Activated CD4-positive, alpha-beta T cell treated with anti-CD3 and anti-CD28 coated beads, Interleukin-2, amount 10 ng/mL, durations not matched to agents 7 days and 5 days (primary cell): ENCODE data around the gene CRAMP1. TPM values are rescaled to one million over a fixed set of nuclear protein-coding genes. Genes with fewer than 3 reads are reported as not detected.

Experiments used
- CTCF ChIA-PET: fragments of 350-600 bp; sonication (Branson Sonifier 250); formaldehyde crosslinking; loops from one replicate; lab custom pipeline; 2021; ENCODE audit warnings: antibody characterized with exemption; lab: Charles Lee
- POLR2A ChIA-PET: fragments of 350-600 bp; sonication (Branson Sonifier 250); formaldehyde crosslinking; loops from one replicate; lab custom pipeline; 2021; ENCODE audit warnings: antibody characterized with exemption; lab: Charles Lee
- DNase-seq: peaks from one replicate; pipeline ENCODE4 v3.0.0-alpha.2; 2020
- H3K27ac Mint-ChIP-seq: one replicate; pipeline ENCODE4 v1.8.0; 2021; ENCODE audit warnings: mild to moderate bottlenecking, moderate library complexity, mixed read lengths
- H3K27me3 Mint-ChIP-seq: one replicate; pipeline ENCODE4 v1.8.0; 2021; ENCODE audit warnings: mixed read lengths
- H3K36me3 Mint-ChIP-seq: one replicate; pipeline ENCODE4 v1.8.0; 2021; ENCODE audit warnings: low read depth, mixed read lengths
- H3K4me1 Mint-ChIP-seq: one replicate; pipeline ENCODE4 v1.8.0; 2021; ENCODE audit warnings: mixed read lengths
- H3K4me3 Mint-ChIP-seq: one replicate; pipeline ENCODE4 v1.8.0; 2021; ENCODE audit warnings: mild to moderate bottlenecking, moderate library complexity, mixed read lengths
- H3K9me3 Mint-ChIP-seq: one replicate; pipeline ENCODE4 v1.8.0; 2021; ENCODE audit warnings: mixed read lengths
- total RNA-seq, 2 experiments: library from RNA; stranded (reverse); gene quantifications; one replicate each; pipeline ENCODE4 v1.2.3, GENCODE V29; 2021

Gene CRAMP1
- total RNA-seq, 2 experiments from 2014 or later, result 25.6 to 27.4 TPM

DNA sequence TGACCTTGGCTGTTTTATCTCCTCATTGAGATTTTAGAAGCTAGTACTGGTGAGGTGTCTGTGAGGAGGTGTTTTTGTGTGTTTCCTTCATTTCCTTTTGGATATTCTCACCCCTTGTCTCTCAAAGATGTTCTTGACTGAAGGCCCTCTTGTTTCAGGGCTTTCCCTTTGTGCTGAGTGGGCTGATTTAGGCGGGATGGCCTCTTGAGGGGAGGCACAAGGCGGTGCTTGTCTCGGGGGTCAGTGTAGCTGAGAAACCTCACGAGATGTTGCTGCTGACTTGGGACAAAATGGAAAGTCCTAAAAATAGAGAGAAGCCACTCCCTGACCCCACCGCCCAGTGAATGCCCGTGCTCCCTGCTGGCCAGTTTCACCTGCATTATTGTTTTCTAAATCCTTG, 14.2 kb downstream of the CRAMP1 start:
- DNase-seq, result no peak
- ChIA-PET CTCF (no interaction called here), POLR2A (no interaction called here)
- no peak overlapping the region for H3K4me3 Mint-ChIP-seq
- no peak overlapping the region for H3K27ac Mint-ChIP-seq
- no peaks in the 10 kb centered on the region for H3K4me1 Mint-ChIP-seq
- peaks cover 4% of the 10 kb centered on the region for H3K36me3 Mint-ChIP-seq
- no peaks in the 10 kb centered on the region for H3K9me3 Mint-ChIP-seq
- no peaks in the 10 kb centered on the region for H3K27me3 Mint-ChIP-seq

DNA sequence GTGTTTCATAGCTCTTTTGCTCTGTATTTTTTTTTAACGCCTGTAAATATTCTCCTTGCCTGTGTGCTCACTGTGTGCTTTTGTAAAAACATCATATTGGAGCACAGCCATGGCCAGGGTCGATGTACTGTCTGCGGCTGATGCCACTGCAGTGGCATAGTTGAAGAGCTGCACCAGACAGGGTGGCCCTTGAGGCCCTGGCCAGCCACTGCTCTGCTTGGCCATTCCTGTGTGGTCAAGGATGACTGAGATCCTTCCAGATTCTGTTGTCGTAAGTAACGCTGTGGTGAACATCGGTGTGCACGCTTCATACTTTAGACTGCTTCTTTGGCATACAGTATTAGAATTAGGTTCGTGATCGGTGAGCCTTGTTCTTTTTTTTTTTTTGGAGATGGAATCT, 14.6 kb downstream of the CRAMP1 start:
- Mint-ChIP-seq H3K4me1 (no peaks in the 10 kb centered on the region), H3K9me3 (no peaks in the 10 kb centered on the region), H3K4me3 (no peak overlapping the region), H3K27ac (no peak overlapping the region), H3K27me3 (no peaks in the 10 kb centered on the region), H3K36me3 (peaks cover 4% of the 10 kb centered on the region)
- CTCF ChIA-PET, result no interaction called here
- POLR2A ChIA-PET, result no interaction called here
- no peak for DNase-seq

DNA sequence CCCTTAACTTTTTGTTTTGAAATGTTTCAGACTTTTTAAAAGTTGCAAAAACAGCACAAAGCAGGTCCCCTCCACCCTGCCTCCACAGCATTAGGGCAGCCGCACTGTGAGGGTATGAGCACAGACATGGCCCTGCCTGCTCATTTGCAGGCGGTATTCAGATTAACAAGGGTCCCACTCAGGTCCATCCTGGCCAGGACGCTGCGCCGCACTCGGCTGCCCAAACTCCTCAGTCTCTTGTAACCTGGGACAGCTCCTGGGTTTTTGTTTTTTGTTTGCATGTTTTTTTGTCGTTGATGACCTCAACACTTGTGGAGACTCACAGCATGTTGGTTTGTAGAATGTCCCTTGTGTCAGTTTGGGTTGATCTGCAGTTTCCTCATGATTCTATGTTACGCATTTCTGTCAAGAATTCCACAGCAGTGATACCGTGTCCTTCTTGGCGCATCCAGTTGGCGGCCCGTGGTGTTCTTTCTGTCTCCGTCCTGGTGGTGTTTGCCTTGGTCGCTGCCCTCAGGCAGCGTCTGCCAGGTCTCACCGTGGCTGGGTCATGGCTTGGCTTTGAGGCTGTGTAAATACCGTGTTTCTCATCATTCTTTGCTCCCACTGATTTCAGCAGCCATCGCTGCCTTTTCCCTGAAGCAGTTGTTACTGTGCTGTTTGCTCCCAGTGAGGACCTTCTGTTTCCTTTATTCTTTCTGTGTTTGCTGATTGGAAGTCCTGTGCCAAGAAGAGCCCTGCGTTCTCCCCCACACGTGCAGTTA, 18.5 kb downstream of the CRAMP1 start:
- DNase-seq, result no peak
- Mint-ChIP-seq H3K27me3 (no peaks in the 10 kb centered on the region), H3K9me3 (no peaks in the 10 kb centered on the region), H3K4me1 (no peaks in the 10 kb centered on the region), H3K36me3 (peaks cover 19% of the 10 kb centered on the region), H3K4me3 (no peak overlapping the region), H3K27ac (no peak overlapping the region)
- POLR2A ChIA-PET, result no interaction called here
- CTCF ChIA-PET, result interaction anchor here (0.9 to 1.1 kb wide), 2 partner anchors 17 to 75 kb away, joined by 3 read pairs; partner anchors contain the start of gene MAPK8IP3

DNA sequence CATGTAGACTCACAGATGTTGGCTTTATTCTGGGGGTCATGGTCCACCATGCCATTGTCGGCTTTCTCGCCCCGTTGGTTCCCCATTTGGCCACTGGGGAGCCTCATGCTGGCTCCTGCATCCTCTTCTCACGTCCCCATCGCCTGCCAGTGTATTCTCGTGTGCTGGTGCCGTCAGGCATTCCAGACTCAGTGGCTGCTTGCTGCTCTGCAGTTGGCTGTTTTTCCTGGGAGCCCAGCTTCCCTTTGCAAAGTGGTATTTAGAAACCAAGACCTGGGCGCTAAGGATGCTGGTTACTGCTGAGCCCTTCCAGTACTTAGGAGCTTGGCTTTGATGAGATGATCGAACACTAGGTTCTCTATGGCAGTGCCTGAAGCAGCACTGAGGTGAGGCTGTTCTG, 19.1 kb downstream of the CRAMP1 start:
- H3K27me3 Mint-ChIP-seq, result no peaks in the 10 kb centered on the region
- ChIA-PET POLR2A (no interaction called here), CTCF (interaction anchor here (0.9 to 1.1 kb wide), 2 partner anchors 16 to 75 kb away, joined by 3 read pairs; partner anchors contain the start of gene MAPK8IP3)
- DNase-seq, result no peak
- H3K27ac Mint-ChIP-seq, result no peak overlapping the region
- no peak overlapping the region for H3K4me3 Mint-ChIP-seq
- no peaks in the 10 kb centered on the region for H3K9me3 Mint-ChIP-seq
- no peaks in the 10 kb centered on the region for H3K4me1 Mint-ChIP-seq
- peaks cover 19% of the 10 kb centered on the region for H3K36me3 Mint-ChIP-seq

DNA sequence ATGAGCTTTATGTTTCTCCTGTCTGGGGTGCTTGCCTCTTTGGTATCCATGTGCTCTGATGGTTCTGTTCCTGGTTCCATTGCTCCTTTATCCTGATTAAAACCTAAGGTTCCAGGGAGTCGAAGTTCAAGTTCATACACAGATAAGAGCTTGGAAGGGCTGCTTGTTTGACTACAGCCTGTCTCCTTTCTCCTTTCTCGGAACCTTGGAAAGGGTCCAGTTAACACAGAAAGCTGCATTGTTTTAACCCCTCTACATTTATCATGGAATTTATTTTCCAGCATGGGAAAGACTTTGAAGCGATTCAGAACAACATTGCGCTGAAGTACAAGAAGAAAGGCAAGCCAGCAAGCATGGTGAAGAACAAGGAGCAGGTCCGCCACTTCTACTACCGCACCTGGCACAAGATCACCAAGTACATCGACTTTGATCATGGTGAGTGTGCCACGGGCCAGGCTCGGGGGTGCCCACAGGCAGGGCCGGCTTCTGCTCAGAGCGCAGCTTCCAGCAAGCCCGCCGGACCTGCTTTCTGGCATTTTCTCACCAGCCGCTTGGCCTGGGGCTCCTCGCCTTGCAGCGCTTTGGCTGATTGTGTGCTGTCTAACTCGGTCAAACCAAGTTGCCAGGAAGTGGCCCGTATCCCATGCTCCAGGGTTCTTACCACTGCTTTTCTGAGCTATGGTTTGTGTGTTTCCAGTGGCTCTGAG, 19.9 kb downstream of the CRAMP1 start:
- H3K4me3 Mint-ChIP-seq, result no peak overlapping the region
- POLR2A ChIA-PET, result no interaction called here

DNA sequence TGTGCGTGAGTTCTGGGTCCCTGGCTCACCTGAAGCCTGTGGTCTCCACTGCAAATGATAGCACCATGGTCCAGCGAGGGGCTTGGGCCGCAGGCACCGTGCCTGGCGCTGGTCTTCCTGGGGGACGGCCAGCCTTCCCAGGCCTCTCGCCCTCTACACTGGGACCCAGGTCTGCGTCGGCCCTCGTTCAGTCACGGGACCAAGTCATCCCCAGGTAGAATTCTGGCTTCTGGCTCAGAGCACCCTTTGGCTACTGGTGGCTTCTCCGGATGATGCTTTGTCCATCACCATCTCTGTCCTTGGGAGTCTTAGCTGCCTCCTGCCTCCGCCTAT, 20.4 kb downstream of the CRAMP1 start:
- no peaks in the 10 kb centered on the region for H3K9me3 Mint-ChIP-seq
- H3K4me3 Mint-ChIP-seq, result no peak overlapping the region
- ChIA-PET POLR2A (no interaction called here), CTCF (no interaction called here)
- H3K27me3 Mint-ChIP-seq, result no peaks in the 10 kb centered on the region
- no peaks in the 10 kb centered on the region for H3K4me1 Mint-ChIP-seq
- no peak overlapping the region for H3K27ac Mint-ChIP-seq
- H3K36me3 Mint-ChIP-seq, result peaks cover 17% of the 10 kb centered on the region
- DNase-seq, result no peak

More for the DNA sequence above, 19.9 kb downstream of the CRAMP1 start:
- DNase-seq, result no peak
- Mint-ChIP-seq H3K36me3 (peaks cover 19% of the 10 kb centered on the region), H3K27ac (no peak overlapping the region), H3K4me1 (no peaks in the 10 kb centered on the region), H3K27me3 (no peaks in the 10 kb centered on the region), H3K9me3 (no peaks in the 10 kb centered on the region)
- CTCF ChIA-PET, result interaction anchor here (0.9 to 1.1 kb wide), 2 partner anchors 15 to 74 kb away, joined by 3 read pairs; partner anchors contain the start of gene MAPK8IP3

DNA sequence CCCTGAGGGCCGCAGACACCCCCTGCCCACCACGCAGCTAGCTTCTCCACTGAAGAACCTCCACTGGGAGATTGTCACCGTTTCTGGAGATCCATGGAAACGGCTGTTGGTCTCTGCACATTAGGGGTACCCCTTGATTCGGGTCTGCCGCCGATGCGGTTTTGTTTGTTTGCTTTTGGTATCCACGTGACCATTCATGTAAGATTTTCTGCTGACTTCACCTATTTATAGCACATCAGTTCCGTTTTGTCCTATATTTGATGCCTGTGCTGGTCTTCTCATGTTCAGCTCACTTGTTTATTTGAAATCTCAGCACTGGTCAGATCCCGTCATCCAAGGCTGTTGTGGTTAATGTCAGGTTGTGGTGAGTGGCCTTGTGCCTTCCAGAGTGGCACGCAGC, 21.1 kb downstream of the CRAMP1 start:
- POLR2A ChIA-PET, result no interaction called here
- Mint-ChIP-seq H3K36me3 (peaks cover 19% of the 10 kb centered on the region), H3K4me1 (no peaks in the 10 kb centered on the region), H3K27me3 (no peaks in the 10 kb centered on the region), H3K9me3 (no peaks in the 10 kb centered on the region), H3K27ac (no peak overlapping the region), H3K4me3 (no peak overlapping the region)
- CTCF ChIA-PET, result interaction anchor here (0.5 kb wide), 1 partner anchor 216 kb away, joined by 3 read pairs; no protein-coding TSS in a partner anchor
- DNase-seq, result no peak

DNA sequence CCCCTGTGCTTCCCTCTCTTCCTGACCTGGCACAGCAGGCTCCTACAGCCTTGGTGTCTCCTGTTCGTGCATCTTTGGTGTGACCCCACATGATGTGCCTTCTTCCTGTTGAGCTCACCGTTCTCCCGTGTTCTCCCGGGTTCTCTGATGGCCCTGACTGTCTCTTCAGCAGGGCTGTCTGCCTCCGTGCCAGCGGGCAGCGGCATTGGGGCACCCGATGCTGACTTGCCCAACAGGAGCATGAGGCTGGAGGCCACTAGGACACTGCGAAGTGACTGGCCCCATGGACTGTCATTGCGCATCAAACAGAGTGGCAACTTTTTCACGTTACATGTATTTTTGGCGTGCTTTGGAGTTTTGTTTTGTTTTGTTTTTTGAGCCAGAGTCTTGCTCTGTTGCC, 22.4 kb downstream of the CRAMP1 start:
- ChIA-PET CTCF (interaction anchor here (1.2 kb wide), 1 partner anchor 20 kb away, joined by 3 read pairs; no protein-coding TSS in a partner anchor), POLR2A (interaction anchor here (0.6 kb wide), 1 partner anchor 12 kb away, joined by 5 read pairs; no protein-coding TSS in a partner anchor)
- H3K27ac Mint-ChIP-seq, result no peak overlapping the region

DNA sequence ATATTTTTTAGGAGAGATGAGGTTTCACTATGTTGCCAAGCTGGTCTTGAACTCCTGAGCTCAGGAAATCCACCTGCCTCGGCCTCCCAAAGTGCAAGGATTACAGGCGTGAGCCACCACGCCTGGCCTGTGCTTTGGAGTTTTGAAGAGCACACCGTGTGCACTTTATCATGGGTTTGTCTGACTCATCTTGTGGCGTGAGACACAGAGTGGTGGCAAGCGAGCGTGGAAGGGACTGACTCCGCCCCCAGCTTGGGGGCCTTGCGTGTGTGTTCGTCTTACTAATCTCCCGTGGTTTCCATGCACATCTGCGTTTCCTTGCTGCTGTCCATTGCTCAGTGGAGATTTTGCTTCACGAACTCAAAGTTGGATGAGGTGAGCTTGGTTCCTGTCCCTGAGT, 22.9 kb downstream of the CRAMP1 start:
- ChIA-PET CTCF (interaction anchor here (0.9 to 1.2 kb wide), 2 partner anchors 19 to 70 kb away, joined by 3 read pairs; no protein-coding TSS in a partner anchor), POLR2A (no interaction called here)
- no peaks in the 10 kb centered on the region for H3K27me3 Mint-ChIP-seq
- no peaks in the 10 kb centered on the region for H3K9me3 Mint-ChIP-seq
- no peak overlapping the region for H3K27ac Mint-ChIP-seq
- no peak overlapping the region for H3K4me3 Mint-ChIP-seq
- no peaks in the 10 kb centered on the region for H3K4me1 Mint-ChIP-seq
- H3K36me3 Mint-ChIP-seq, result peaks cover 25% of the 10 kb centered on the region
- no peak for DNase-seq

More for the DNA sequence above, 22.4 kb downstream of the CRAMP1 start:
- Mint-ChIP-seq H3K27me3 (no peaks in the 10 kb centered on the region), H3K4me1 (no peaks in the 10 kb centered on the region), H3K36me3 (peaks cover 24% of the 10 kb centered on the region), H3K4me3 (no peak overlapping the region), H3K9me3 (no peaks in the 10 kb centered on the region)
- no peak for DNase-seq

DNA sequence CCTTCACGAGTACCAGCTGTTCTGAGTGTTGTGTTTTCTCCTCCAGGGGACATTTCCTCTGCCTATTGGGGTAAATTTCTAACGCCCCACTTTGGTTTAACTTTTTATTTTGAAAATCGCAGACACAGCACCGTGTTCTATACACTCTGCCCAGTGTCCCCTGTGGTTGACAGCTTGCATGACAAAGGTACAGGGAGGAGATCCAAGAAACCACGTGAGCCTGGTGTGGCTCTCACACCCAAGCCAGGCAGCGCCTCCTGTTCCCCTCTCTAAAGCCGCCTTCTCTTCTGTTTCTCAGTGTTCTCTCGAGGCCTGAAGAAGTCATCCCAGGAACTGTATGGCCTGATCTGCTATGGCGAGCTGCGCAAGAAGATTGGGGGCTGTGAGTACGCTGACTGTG, 25.4 kb downstream of the CRAMP1 start:
- H3K4me1 Mint-ChIP-seq, result no peaks in the 10 kb centered on the region
- H3K27ac Mint-ChIP-seq, result no peak overlapping the region
- ChIA-PET POLR2A (no interaction called here), CTCF (no interaction called here)
- peaks cover 35% of the 10 kb centered on the region for H3K36me3 Mint-ChIP-seq
- no peaks in the 10 kb centered on the region for H3K9me3 Mint-ChIP-seq
- no peak for DNase-seq
- no peak overlapping the region for H3K4me3 Mint-ChIP-seq
- H3K27me3 Mint-ChIP-seq, result no peaks in the 10 kb centered on the region

DNA sequence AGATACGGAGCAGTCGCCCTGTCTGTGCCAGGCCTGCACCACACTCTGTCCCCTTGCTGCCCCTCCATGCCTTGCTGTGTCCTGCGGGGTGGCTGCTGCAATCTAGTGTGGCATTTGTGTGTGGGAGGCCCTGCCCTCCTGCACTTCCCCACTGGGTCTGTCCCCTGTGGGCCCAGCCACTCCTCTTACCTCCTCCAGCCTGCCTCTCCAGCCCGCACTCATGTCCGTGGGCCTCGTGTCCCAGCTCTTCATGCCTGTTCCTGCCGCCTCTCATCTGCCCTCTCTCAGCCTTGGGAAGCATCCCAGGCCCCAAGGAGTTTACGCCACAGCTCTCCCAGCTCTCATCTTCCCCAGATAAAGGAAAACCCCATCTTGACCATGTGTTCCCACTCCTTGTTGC, 26.6 kb downstream of the CRAMP1 start:
- no peaks in the 10 kb centered on the region for H3K9me3 Mint-ChIP-seq
- CTCF ChIA-PET, result no interaction called here
- no peak overlapping the region for H3K4me3 Mint-ChIP-seq
- H3K27ac Mint-ChIP-seq, result no peak overlapping the region
- no peaks in the 10 kb centered on the region for H3K4me1 Mint-ChIP-seq
- H3K36me3 Mint-ChIP-seq, result peaks cover 34% of the 10 kb centered on the region
- POLR2A ChIA-PET, result no interaction called here
- DNase-seq, result no peak
- H3K27me3 Mint-ChIP-seq, result no peaks in the 10 kb centered on the region

DNA sequence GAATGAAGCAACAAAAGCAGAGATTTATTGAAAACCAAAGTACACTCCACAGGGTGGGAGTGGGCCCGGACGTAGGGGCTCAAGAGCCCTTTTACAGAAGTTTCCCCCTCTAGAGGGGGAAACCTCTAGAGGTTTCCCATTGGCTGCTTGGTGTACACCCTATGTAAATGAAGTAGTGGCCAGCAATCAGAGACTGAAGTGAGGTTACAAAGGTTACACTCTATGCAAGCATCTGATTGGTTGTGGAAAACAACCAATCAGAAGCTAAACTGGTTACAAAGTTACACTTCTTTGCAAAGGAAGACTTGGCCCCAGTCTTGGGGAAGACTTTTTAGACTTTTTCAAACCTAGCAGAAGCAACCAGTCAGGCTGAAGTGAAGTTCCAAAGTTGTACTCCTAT, 27.1 kb downstream of the CRAMP1 start:
- ChIA-PET CTCF (no interaction called here), POLR2A (no interaction called here)
- DNase-seq, result no peak
- Mint-ChIP-seq H3K4me3 (no peak overlapping the region), H3K27me3 (no peaks in the 10 kb centered on the region), H3K27ac (no peak overlapping the region), H3K9me3 (no peaks in the 10 kb centered on the region), H3K4me1 (peaks cover 1% of the 10 kb centered on the region), H3K36me3 (peaks cover 31% of the 10 kb centered on the region)

DNA sequence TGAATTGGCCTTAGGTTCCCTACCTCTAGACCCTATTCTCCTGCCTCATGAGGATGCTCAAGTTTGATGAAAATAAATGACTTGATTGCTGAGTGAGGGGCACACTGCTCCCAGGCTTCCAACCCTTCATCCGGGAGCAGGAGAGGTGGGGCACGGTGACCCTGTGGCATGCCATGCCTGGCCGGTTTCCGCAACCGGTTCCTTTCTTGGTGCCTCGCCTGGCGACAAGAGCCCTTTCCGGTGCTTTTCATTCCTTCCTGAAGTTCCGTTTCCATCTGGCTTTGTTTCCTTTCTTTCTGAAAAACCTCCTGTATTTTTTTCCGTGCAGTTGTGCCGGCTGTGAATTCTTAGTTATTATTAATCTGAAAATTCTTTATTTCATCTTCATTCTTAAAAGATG, 27.7 kb downstream of the CRAMP1 start:
- peaks cover 5% of the 10 kb centered on the region for H3K4me1 Mint-ChIP-seq
- peaks cover 29% of the 10 kb centered on the region for H3K36me3 Mint-ChIP-seq
- DNase-seq, result no peak
- ChIA-PET CTCF (interaction anchor here (1.0 kb wide), 1 partner anchor 66 kb away, joined by 3 read pairs; the partner anchor contains the start of gene MAPK8IP3), POLR2A (no interaction called here)
- H3K9me3 Mint-ChIP-seq, result no peaks in the 10 kb centered on the region
- no peaks in the 10 kb centered on the region for H3K27me3 Mint-ChIP-seq
- H3K4me3 Mint-ChIP-seq, result no peak overlapping the region
- no peak overlapping the region for H3K27ac Mint-ChIP-seq
